ENCODE data around the gene KCNB1.

Gene KCNB1

GRCh38 chr20:49427751-49428518 lies 54.5 kb downstream of the KCNB1 start:
- Histone ChIP-seq H3K4me1 (ENCODE audit: insufficient read depth, insufficient read length) (no peaks in the 10 kb centered on the region), H3K9me3 (ENCODE audit: insufficient read depth, low read length) (no peaks in the 10 kb centered on the region), H3K9ac (ENCODE audit: insufficient read length, low read depth) (no peak overlapping the region), H3K36me3 (ENCODE audit: insufficient read depth, insufficient read length, low read length) (no peaks in the 10 kb centered on the region), H3K4me3 (ENCODE audit: insufficient read length, low read depth) (no peak overlapping the region), H3K27me3 (ENCODE audit: insufficient read depth, insufficient read length) (no peaks in the 10 kb centered on the region)
- TF ChIP-seq YY1 (IDR thresholded peaks at IDR 0.05; ENCODE audit: insufficient read depth, insufficient read length) (no peak), ZNF274 (IDR thresholded peaks at IDR 0.05; ENCODE audit: low read depth, low read length) (no peak), SUZ12 (IDR thresholded peaks at IDR 0.05; ENCODE audit: extremely low read depth, insufficient read depth, insufficient read length) (no peak)
- no peak for DNase-seq (ENCODE audit: low read depth, low spot score)

- DNase-seq (ENCODE audit: low read depth, low spot score): no peak
- no peak overlapping the region for H3K9ac ChIP-seq (ENCODE audit: insufficient read length, low read depth)
- H3K36me3 ChIP-seq (ENCODE audit: insufficient read depth, insufficient read length, low read length): no peaks in the 10 kb centered on the region
- TF ChIP-seq SUZ12 (IDR thresholded peaks at IDR 0.05; ENCODE audit: extremely low read depth, insufficient read depth, insufficient read length) (no peak), ZNF274 (IDR thresholded peaks at IDR 0.05; ENCODE audit: low read depth, low read length) (no peak), YY1 (IDR thresholded peaks at IDR 0.05; ENCODE audit: insufficient read depth, insufficient read length) (no peak)
- H3K4me3 ChIP-seq (ENCODE audit: insufficient read length, low read depth): no peak overlapping the region
- H3K27me3 ChIP-seq (ENCODE audit: insufficient read depth, insufficient read length): no peaks in the 10 kb centered on the region
- H3K9me3 ChIP-seq (ENCODE audit: insufficient read depth, low read length): no peaks in the 10 kb centered on the region
- no peaks in the 10 kb centered on the region for H3K4me1 ChIP-seq (ENCODE audit: insufficient read depth, insufficient read length)
Measured at GRCh38 chr20:49426873-49427272, 55.6 kb downstream of the KCNB1 start.

- no peaks in the 10 kb centered on the region for H3K36me3 ChIP-seq (ENCODE audit: insufficient read depth, insufficient read length, low read length)
- no peak for TF ChIP-seq ZNF274 (IDR thresholded peaks at IDR 0.05; ENCODE audit: low read depth, low read length)
- no peaks in the 10 kb centered on the region for H3K27me3 ChIP-seq (ENCODE audit: insufficient read depth, insufficient read length)
- H3K4me1 ChIP-seq (ENCODE audit: insufficient read depth, insufficient read length): no peaks in the 10 kb centered on the region
- DNase-seq (ENCODE audit: low read depth, low spot score): no peak
- no peak overlapping the region for H3K4me3 ChIP-seq (ENCODE audit: insufficient read length, low read depth)
- H3K9me3 ChIP-seq (ENCODE audit: insufficient read depth, low read length): no peaks in the 10 kb centered on the region
- no peak overlapping the region for H3K9ac ChIP-seq (ENCODE audit: insufficient read length, low read depth)
Measured at GRCh38 chr20:49426395-49426794, 56.1 kb downstream of the KCNB1 start.

GRCh38 chr20:49424536-49424935 lies 57.9 kb downstream of the KCNB1 start:
- TF ChIP-seq ZNF274 (IDR thresholded peaks at IDR 0.05; ENCODE audit: low read depth, low read length) (no peak), SUZ12 (IDR thresholded peaks at IDR 0.05; ENCODE audit: extremely low read depth, insufficient read depth, insufficient read length) (no peak), YY1 (IDR thresholded peaks at IDR 0.05; ENCODE audit: insufficient read depth, insufficient read length) (no peak)
- Histone ChIP-seq H3K9me3 (ENCODE audit: insufficient read depth, low read length) (no peaks in the 10 kb centered on the region), H3K36me3 (ENCODE audit: insufficient read depth, insufficient read length, low read length) (no peaks in the 10 kb centered on the region), H3K4me1 (ENCODE audit: insufficient read depth, insufficient read length) (no peaks in the 10 kb centered on the region), H3K27me3 (ENCODE audit: insufficient read depth, insufficient read length) (no peaks in the 10 kb centered on the region), H3K4me3 (ENCODE audit: insufficient read length, low read depth) (no peak overlapping the region), H3K9ac (ENCODE audit: insufficient read length, low read depth) (no peak overlapping the region)
- DNase-seq (ENCODE audit: low read depth, low spot score): no peak

GRCh38 chr20:49422161-49422560 lies 60.3 kb downstream of the KCNB1 start:
- no peaks in the 10 kb centered on the region for H3K9me3 ChIP-seq (ENCODE audit: insufficient read depth, low read length)
- H3K9ac ChIP-seq (ENCODE audit: insufficient read length, low read depth): no peak overlapping the region
- no peak for DNase-seq (ENCODE audit: low read depth, low spot score)
- H3K4me3 ChIP-seq (ENCODE audit: insufficient read length, low read depth): no peak overlapping the region
- no peaks in the 10 kb centered on the region for H3K4me1 ChIP-seq (ENCODE audit: insufficient read depth, insufficient read length)
- no peak for TF ChIP-seq ZNF274 (IDR thresholded peaks at IDR 0.05; ENCODE audit: low read depth, low read length)
- TF ChIP-seq YY1 (IDR thresholded peaks at IDR 0.05; ENCODE audit: insufficient read depth, insufficient read length): no peak
- TF ChIP-seq SUZ12 (IDR thresholded peaks at IDR 0.05; ENCODE audit: extremely low read depth, insufficient read depth, insufficient read length): no peak
- H3K27me3 ChIP-seq (ENCODE audit: insufficient read depth, insufficient read length): no peaks in the 10 kb centered on the region
- no peaks in the 10 kb centered on the region for H3K36me3 ChIP-seq (ENCODE audit: insufficient read depth, insufficient read length, low read length)

GRCh38 chr20:49420811-49421295 lies 61.6 kb downstream of the KCNB1 start:
- no peaks in the 10 kb centered on the region for H3K27me3 ChIP-seq (ENCODE audit: insufficient read depth, insufficient read length)
- no peaks in the 10 kb centered on the region for H3K9me3 ChIP-seq (ENCODE audit: insufficient read depth, low read length)
- H3K4me1 ChIP-seq (ENCODE audit: insufficient read depth, insufficient read length): no peaks in the 10 kb centered on the region
- no peak overlapping the region for H3K4me3 ChIP-seq (ENCODE audit: insufficient read length, low read depth)
- DNase-seq (ENCODE audit: low read depth, low spot score): no peak
- TF ChIP-seq SUZ12 (IDR thresholded peaks at IDR 0.05; ENCODE audit: extremely low read depth, insufficient read depth, insufficient read length) (no peak), YY1 (IDR thresholded peaks at IDR 0.05; ENCODE audit: insufficient read depth, insufficient read length) (no peak), ZNF274 (IDR thresholded peaks at IDR 0.05; ENCODE audit: low read depth, low read length) (no peak)
- no peaks in the 10 kb centered on the region for H3K36me3 ChIP-seq (ENCODE audit: insufficient read depth, insufficient read length, low read length)
- H3K9ac ChIP-seq (ENCODE audit: insufficient read length, low read depth): no peak overlapping the region

- DNase-seq (ENCODE audit: low read depth, low spot score): no peak
- no peaks in the 10 kb centered on the region for H3K27me3 ChIP-seq (ENCODE audit: insufficient read depth, insufficient read length)
- H3K9me3 ChIP-seq (ENCODE audit: insufficient read depth, low read length): no peaks in the 10 kb centered on the region
- H3K9ac ChIP-seq (ENCODE audit: insufficient read length, low read depth): no peak overlapping the region
- peaks cover 1% of the 10 kb centered on the region for H3K4me1 ChIP-seq (ENCODE audit: insufficient read depth, insufficient read length)
- no peak overlapping the region for H3K4me3 ChIP-seq (ENCODE audit: insufficient read length, low read depth)
- no peaks in the 10 kb centered on the region for H3K36me3 ChIP-seq (ENCODE audit: insufficient read depth, insufficient read length, low read length)
- TF ChIP-seq YY1 (IDR thresholded peaks at IDR 0.05; ENCODE audit: insufficient read depth, insufficient read length) (no peak), SUZ12 (IDR thresholded peaks at IDR 0.05; ENCODE audit: extremely low read depth, insufficient read depth, insufficient read length) (no peak), ZNF274 (IDR thresholded peaks at IDR 0.05; ENCODE audit: low read depth, low read length) (no peak)
Measured at GRCh38 chr20:49420292-49420691, 62.2 kb downstream of the KCNB1 start.

Data from NT2/D1 (cell line).